Ovary (tissue), 3 donors: ENCODE data around the gene LRP10.

ENCODE experiments used
- CTCF ChIP-seq, 3 donors: fragments of 450-650 bp in 2 of 3; fragments of 200-600 bp in 1 of 3; IDR thresholded peaks; one replicate each; pipeline versions ENCODE4 v1.5.1 to v1.8.0; 2016 to 2022; ENCODE audit warnings: antibody characterized with exemption in 3 of 3, mild to moderate bottlenecking in 1 of 3
- EP300 ChIP-seq: sonication (generic); formaldehyde crosslinking; IDR thresholded peaks from one replicate; pipeline ENCODE4 v1.6.1; 2017; ENCODE audit warnings: antibody characterized with exemption
- POLR2A ChIP-seq: fragments of 450-650 bp; IDR thresholded peaks from one replicate; pipeline ENCODE4 v1.6.1; 2017; ENCODE audit warnings: antibody characterized with exemption, mild to moderate bottlenecking, moderate library complexity
- donor health status: DM: no; HTN: no; CAD: no.

DNA sequence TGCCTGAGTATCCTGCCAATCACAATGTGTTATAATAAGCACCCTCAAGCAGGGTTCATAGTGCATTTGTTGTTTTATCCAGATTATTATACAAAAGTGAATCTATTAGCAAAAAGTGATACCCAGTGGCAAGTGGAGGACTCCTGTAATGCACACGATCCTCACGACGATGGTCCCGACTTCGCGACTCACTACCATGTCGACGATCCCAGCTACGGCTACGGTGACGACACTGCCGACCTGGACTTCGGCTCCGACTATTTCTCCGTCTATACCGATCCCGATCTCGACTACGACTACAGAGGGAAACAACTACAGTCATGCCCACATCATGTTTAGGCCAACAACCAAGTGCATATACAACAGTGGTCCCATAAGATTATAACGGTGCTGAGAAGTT, 34.5 kb downstream of the LRP10 start:
- TF ChIP-seq POLR2A (no peak), CTCF (IDR thresholded peaks at IDR 0.05) (no peak), EP300 (no peak)
